H1 (cell line): ENCODE data around the gene SPOCD1. TPM values are rescaled to one million over a fixed set of nuclear protein-coding genes. Genes with fewer than 3 reads are reported as not detected.

Experiments
- CTCF ChIA-PET: fragments of 300-600 bp; sonication (Branson Sonifier 250); formaldehyde crosslinking; loops from one replicate; lab custom pipeline; 2021; ENCODE audit not compliant: partially characterized antibody; lab: Charles Lee
- POLR2A ChIA-PET: fragments of 300-600 bp; sonication (Branson Sonifier 250); formaldehyde crosslinking; loops from one replicate; lab custom pipeline; 2021; ENCODE audit warnings: inconsistent platforms; ENCODE audit not compliant: partially characterized antibody; lab: Charles Lee
- DNase-seq, 2 experiments: peaks; one replicate each; pipeline versions ENCODE4 v3.0.0 to v3.0.0-alpha.2; 2010 to 2022; ENCODE audit warnings: low spot score in 2 of 2, low read depth in 1 of 2, mixed read lengths in 1 of 2
- FAIRE-seq: peaks from 2 replicates; lab custom pipeline; 2011; peaks lifted over from hg19 to GRCh38; lab: Jason Lieb, UNC
- H2AFZ ChIP-seq: 2 replicates; pipeline ENCODE4 v1.8.1; 2012; ENCODE audit warnings: low read length, inconsistent platforms
- H2AK5ac ChIP-seq: 2 replicates; pipeline ENCODE4 v1.6.1; 2013; ENCODE audit warnings: low read depth, low read length
- H2BK120ac ChIP-seq: replicated peaks from 2 replicates; pipeline ENCODE3; 2013; ENCODE audit warnings: low read depth, low read length, inconsistent platforms
- H2BK12ac ChIP-seq: 2 replicates; pipeline ENCODE4 v1.6.1; 2013; ENCODE audit warnings: low read depth, low read length
- H2BK15ac ChIP-seq: 2 replicates; pipeline ENCODE4 v1.6.1; 2013; ENCODE audit warnings: low read length
- H2BK20ac ChIP-seq: 2 replicates; pipeline ENCODE4 v1.6.1; 2013; ENCODE audit warnings: low read length
- H2BK5ac ChIP-seq: 2 replicates; pipeline ENCODE4 v1.6.1; 2013; ENCODE audit warnings: low read depth, low read length
- H3K14ac ChIP-seq: 2 replicates; pipeline ENCODE4 v1.6.1; 2013; ENCODE audit warnings: inconsistent platforms; ENCODE audit not compliant: insufficient read length
- H3K18ac ChIP-seq: 2 replicates; pipeline ENCODE4 v1.6.1; 2013; ENCODE audit warnings: low read length; ENCODE audit errors: extremely low read depth
- H3K23ac ChIP-seq: 2 replicates; pipeline ENCODE4 v1.6.1; 2013; ENCODE audit warnings: inconsistent platforms; ENCODE audit not compliant: insufficient read length
- H3K23me2 ChIP-seq: 2 replicates; pipeline ENCODE4 v1.6.1; 2013; ENCODE audit warnings: low read depth, low read length
- H3K27ac ChIP-seq: 2 replicates; pipeline ENCODE4 v1.6.1; 2011; ENCODE audit warnings: low read depth, low read length, inconsistent platforms
- H3K27me3 ChIP-seq, 4 experiments: replicated peaks in 1 of 4; 1 replicate in 1 of 4; 2 replicates in 3 of 4; pipeline versions ENCODE4 v1.6.1 to v1.8.1; 2011 to 2013; ENCODE audit warnings: low read length in 3 of 4, mild to moderate bottlenecking in 3 of 4, inconsistent platforms in 2 of 4, mixed read lengths in 2 of 4, moderate library complexity in 1 of 4; ENCODE audit not compliant: control insufficient read depth in 3 of 4, insufficient read depth in 3 of 4; ENCODE audit errors: extremely low read depth in 1 of 4
- H3K36me3 ChIP-seq, 4 experiments: 2 replicates each; pipeline versions ENCODE4 v1.6.1 to v1.8.1; 2011 to 2013; ENCODE audit warnings: mild to moderate bottlenecking in 4 of 4, low read length in 3 of 4, moderate library complexity in 2 of 4, control low read depth in 1 of 4, inconsistent platforms in 1 of 4; ENCODE audit not compliant: insufficient read depth in 4 of 4, control insufficient read depth in 2 of 4
- H3K4ac ChIP-seq: replicated peaks from 2 replicates; pipeline ENCODE3; 2013; ENCODE audit warnings: low read length, low read depth, mixed read lengths, inconsistent platforms; ENCODE audit not compliant: insufficient read length
- H3K4me1 ChIP-seq, 4 experiments: replicated peaks in 1 of 4; 1 replicate in 1 of 4; 2 replicates in 3 of 4; pipeline versions ENCODE4 v1.6.1 to v1.8.1; 2011 to 2013; ENCODE audit warnings: low read length in 3 of 4, inconsistent platforms in 2 of 4, mixed read lengths in 1 of 4; ENCODE audit not compliant: insufficient read depth in 4 of 4, control insufficient read depth in 3 of 4
- H3K4me2 ChIP-seq, 2 experiments: 2 replicates each; pipeline versions ENCODE4 v1.6.1 to v1.8.1; 2011 to 2013; ENCODE audit warnings: low read depth in 2 of 2, low read length in 2 of 2, control low read depth in 1 of 2, inconsistent platforms in 1 of 2, mild to moderate bottlenecking in 1 of 2; ENCODE audit not compliant: insufficient read depth in 1 of 2
- H3K4me3 ChIP-seq, 4 experiments: fragments of 200-600, 300-600 bp in 1 of 4; sonication (generic), shearing (Covaris generic), sonication (Bioruptor Twin) in 1 of 4; 2 replicates each; pipeline versions ENCODE4 v1.5.1 to v1.8.1; 2011 to 2016; ENCODE audit warnings: low read length in 4 of 4, low read depth in 3 of 4, control low read depth in 2 of 4, inconsistent platforms in 2 of 4, mild to moderate bottlenecking in 2 of 4, mixed read lengths in 1 of 4, moderate library complexity in 1 of 4; ENCODE audit not compliant: insufficient read depth in 2 of 4; ENCODE audit errors: extremely low read depth in 1 of 4
- H3K56ac ChIP-seq: replicated peaks from 2 replicates; pipeline ENCODE3; 2013; ENCODE audit warnings: low read depth, mild to moderate bottlenecking, mixed read lengths, low read length, inconsistent platforms; ENCODE audit not compliant: insufficient read length
- H3K79me1 ChIP-seq: 2 replicates; pipeline ENCODE4 v1.6.1; 2013; ENCODE audit warnings: low read depth, low read length, control low read depth
- H3K79me2 ChIP-seq, 2 experiments: 2 replicates each; pipeline versions ENCODE4 v1.6.1 to v1.8.1; 2012 to 2013; ENCODE audit warnings: low read length in 2 of 2, mild to moderate bottlenecking in 2 of 2, inconsistent platforms in 1 of 2; ENCODE audit not compliant: insufficient read depth in 2 of 2, control insufficient read depth in 1 of 2
- H3K9ac ChIP-seq, 4 experiments: replicated peaks in 1 of 4; 1 replicate in 1 of 4; 2 replicates in 3 of 4; pipeline versions ENCODE4 v1.6.1 to v1.8.1; 2011 to 2013; ENCODE audit warnings: low read depth in 3 of 4, low read length in 3 of 4, control low read depth in 2 of 4, mild to moderate bottlenecking in 2 of 4, moderate library complexity in 2 of 4, inconsistent platforms in 1 of 4; ENCODE audit errors: extremely low read depth in 1 of 4
- H3K9me3 ChIP-seq, 2 experiments: 2 replicates each; pipeline versions ENCODE4 v1.6.1 to v1.8.1; 2012 to 2013; ENCODE audit warnings: mild to moderate bottlenecking in 2 of 2, moderate library complexity in 2 of 2, control low read depth in 1 of 2, inconsistent platforms in 1 of 2, low read depth in 1 of 2, low read length in 1 of 2, mixed read lengths in 1 of 2; ENCODE audit not compliant: insufficient read depth in 2 of 2
- H4K20me1 ChIP-seq, 2 experiments: replicated peaks in 1 of 2; 2 replicates each; pipeline versions ENCODE3 to v1.8.1; 2011 to 2013; ENCODE audit warnings: inconsistent platforms in 2 of 2, low read length in 2 of 2, mild to moderate bottlenecking in 1 of 2; ENCODE audit not compliant: insufficient read depth in 2 of 2, control insufficient read depth in 1 of 2
- H4K5ac ChIP-seq: 2 replicates; pipeline ENCODE4 v1.6.1; 2013; ENCODE audit warnings: low read length, low read depth, mixed read lengths, inconsistent platforms; ENCODE audit not compliant: insufficient read length
- H4K8ac ChIP-seq: 2 replicates; pipeline ENCODE4 v1.8.0; 2013; ENCODE audit warnings: mild to moderate bottlenecking, moderate library complexity, low read length, inconsistent platforms; ENCODE audit not compliant: insufficient read depth; ENCODE audit errors: extremely low read depth
- H4K91ac ChIP-seq: replicated peaks from 2 replicates; pipeline ENCODE3; 2013; ENCODE audit warnings: low read length, mixed read lengths, inconsistent platforms; ENCODE audit not compliant: insufficient read length
- ASH2L ChIP-seq: fragments of 200-600, 300-600 bp; sonication (generic); IDR thresholded peaks from one replicate; pipeline ENCODE4 v1.7.1; 2017; ENCODE audit warnings: low read length
- CEBPB ChIP-seq: IDR thresholded peaks from 2 replicates; pipeline ENCODE4 v1.6.1; 2012; ENCODE audit warnings: low read depth, low read length
- GABPA ChIP-seq: IDR thresholded peaks from 2 replicates; pipeline ENCODE4 v1.6.1; 2011; ENCODE audit warnings: mild to moderate bottlenecking, low read length, moderate library complexity, borderline replicate concordance; ENCODE audit not compliant: insufficient read depth
- GTF2F1 ChIP-seq: IDR thresholded peaks from 2 replicates; pipeline ENCODE4 v1.6.1; 2012; ENCODE audit warnings: low read depth, low read length, improper control_type of control experiment, borderline replicate concordance
- SRF ChIP-seq: IDR thresholded peaks from 2 replicates; pipeline ENCODE4 v1.6.1; 2011; ENCODE audit warnings: mild to moderate bottlenecking, low read depth, low read length, moderate library complexity
- SUZ12 ChIP-seq: fragments of 200-600 bp; sonication (generic); IDR thresholded peaks from 2 replicates; pipeline ENCODE4 v1.6.1; 2012; ENCODE audit warnings: mild to moderate bottlenecking, inconsistent platforms, low read length, moderate library complexity, mixed read lengths
- WGBS, 2 experiments: shearing (Covaris generic) in 1 of 2; methylation state at CpG; one replicate each; pipeline versions ENCODE4 v1.1.6 to v1.1.7; 2013 to 2015; ENCODE audit warnings: low lambda C conversion rate in 2 of 2, mixed read lengths in 2 of 2, inconsistent platforms in 1 of 2, low coverage in 1 of 2, missing lambda C conversion rate in 1 of 2; ENCODE audit not compliant: insufficient replicate concordance in 2 of 2, insufficient coverage in 1 of 2, insufficient read length in 1 of 2; ENCODE audit errors: extremely low coverage in 1 of 2, missing lambda C conversion rate in 1 of 2; 5-methylcytosine and 5-hydroxymethylcytosine counted together
- polyA plus RNA-seq, 7 experiments: library from polyadenylated mRNA; depleted of rRNA in 3 of 7; stranded (reverse) in 5 of 7; unstranded in 2 of 7; fragments of >200 nt in 5 of 7; fragments of 200-250 nt in 2 of 7; gene quantifications; 1 replicate in 5 of 7; 2 replicates in 1 of 7; 4 replicates in 1 of 7; pipeline versions ENCODE4 v1.2.1 to v1.2.3, GENCODE V29; 2011 to 2013; ENCODE audit warnings: missing spikeins in 2 of 7, mixed read lengths in 2 of 7
- total RNA-seq: library from RNA; stranded (reverse); fragmentation: NEBNext Ultra II Directional; extraction: Animal tissue kit (Norgen Biotek cat#: 25700); gene quantifications from 2 replicates; pipeline ENCODE4 v1.2.1, GENCODE V29; 2021

Gene SPOCD1
- total and polyA plus RNA-seq, 2 of the 8 experiments (the other 6 are each of a cell fraction or from before 2014, with no cell fraction given), result 1.8 to 2.9 TPM

DNA sequence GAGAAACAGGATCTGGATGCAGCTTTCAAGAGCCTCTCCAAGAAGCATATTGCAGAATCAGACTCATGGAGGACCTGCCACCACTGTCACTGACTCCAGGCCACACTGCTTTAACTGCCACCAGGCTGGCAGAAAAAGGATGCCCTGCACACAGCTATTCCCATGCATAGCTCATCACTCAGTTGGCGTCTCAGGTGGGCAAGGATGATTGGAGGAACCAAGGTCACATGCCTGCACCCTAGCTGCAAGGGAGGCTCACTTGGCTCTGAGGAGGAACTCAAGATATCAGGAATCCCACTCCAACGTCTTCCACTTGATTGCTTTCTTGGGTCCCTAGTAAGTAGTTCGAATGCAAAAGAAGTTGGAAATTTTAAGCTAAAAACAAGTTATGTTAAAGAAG lies 19.6 kb upstream of the SPOCD1 start:
- H3K27me3 ChIP-seq, result no peaks in the 10 kb centered on the region
- H3K4me1 ChIP-seq, result no peaks in the 10 kb centered on the region
- ChIA-PET POLR2A (no interaction called here), CTCF (interaction anchor here (0.6 to 4.1 kb wide), 10 partner anchors 8 to 241 kb away, joined by 3 to 20 read pairs (median 3); partner anchors contain the start of gene SPOCD1)
- no peak overlapping the region for H2AK5ac ChIP-seq
- H2BK20ac ChIP-seq, result no peak overlapping the region
- no peak overlapping the region for H3K9ac ChIP-seq
- H3K4ac ChIP-seq, result no peak overlapping the region
- FAIRE-seq (no peak), DNase-seq (no peak)
- H3K27ac ChIP-seq, result no peak overlapping the region
- no peak overlapping the region for H3K4me2 ChIP-seq
- no peak overlapping the region for H3K4me3 ChIP-seq
- no peak overlapping the region for H3K14ac ChIP-seq
- no peak overlapping the region for H3K18ac ChIP-seq
- no peak overlapping the region for H4K5ac ChIP-seq
- WGBS, 2 experiments, result 78% methylated on average over 3 of the region's 3 CpGs; no CpG with 5 or more reads in 1 of the 2 experiments
- H2AFZ ChIP-seq, result no peak overlapping the region
- no peak overlapping the region for H3K56ac ChIP-seq
- no peaks in the 10 kb centered on the region for H4K20me1 ChIP-seq
- H3K36me3 ChIP-seq, result no peaks in the 10 kb centered on the region
- H3K9me3 ChIP-seq, result no peaks in the 10 kb centered on the region
- no peak overlapping the region for H4K8ac ChIP-seq
- no peaks in the 10 kb centered on the region for H3K23me2 ChIP-seq
- no peaks in the 10 kb centered on the region for H3K79me1 ChIP-seq
- no peaks in the 10 kb centered on the region for H3K79me2 ChIP-seq
- no peak overlapping the region for H2BK5ac ChIP-seq
- H2BK120ac ChIP-seq, result no peak overlapping the region
- H2BK15ac ChIP-seq, result no peak overlapping the region
- H4K91ac ChIP-seq, result no peak overlapping the region
- no peak overlapping the region for H2BK12ac ChIP-seq
- H3K23ac ChIP-seq, result no peak overlapping the region
- no peak for TF ChIP-seq CEBPB
- no peak for TF ChIP-seq ASH2L
- no peak for TF ChIP-seq SUZ12
- TF ChIP-seq SRF, result no peak
- no peak for TF ChIP-seq GTF2F1
- no peak for TF ChIP-seq GABPA
